ENCODE results near the gene XRCC3.
"Not testable (repeated sequence)": the region's sequence is repeated elsewhere in the genome, so short reads cannot be mapped to it uniquely, and the experiment has no call there.

The XRCC3 gene

DNA sequence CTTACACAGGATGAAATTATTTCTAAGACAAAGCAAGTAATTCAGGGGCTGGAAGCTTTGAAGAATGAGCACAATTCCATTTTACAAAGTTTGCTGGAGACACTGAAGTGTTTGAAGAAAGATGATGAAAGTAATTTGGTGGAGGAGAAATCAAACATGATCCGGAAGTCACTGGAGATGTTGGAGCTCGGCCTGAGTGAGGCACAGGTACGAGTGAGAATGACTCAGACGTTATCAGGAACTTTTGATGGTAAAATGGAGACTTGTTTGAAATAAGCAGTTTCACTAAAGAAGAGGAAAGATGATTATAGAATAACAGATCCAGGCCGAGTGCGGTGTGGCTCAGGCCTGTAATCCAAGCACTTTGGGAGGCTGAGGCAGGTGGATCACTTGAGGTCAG lies 60.6 kb downstream of the XRCC3 start:
- H3K9me3 ChIP-seq (ENCODE audit: severe bottlenecking), result no peaks in the 10 kb centered on the region
- TF ChIP-seq, protein P1, sequence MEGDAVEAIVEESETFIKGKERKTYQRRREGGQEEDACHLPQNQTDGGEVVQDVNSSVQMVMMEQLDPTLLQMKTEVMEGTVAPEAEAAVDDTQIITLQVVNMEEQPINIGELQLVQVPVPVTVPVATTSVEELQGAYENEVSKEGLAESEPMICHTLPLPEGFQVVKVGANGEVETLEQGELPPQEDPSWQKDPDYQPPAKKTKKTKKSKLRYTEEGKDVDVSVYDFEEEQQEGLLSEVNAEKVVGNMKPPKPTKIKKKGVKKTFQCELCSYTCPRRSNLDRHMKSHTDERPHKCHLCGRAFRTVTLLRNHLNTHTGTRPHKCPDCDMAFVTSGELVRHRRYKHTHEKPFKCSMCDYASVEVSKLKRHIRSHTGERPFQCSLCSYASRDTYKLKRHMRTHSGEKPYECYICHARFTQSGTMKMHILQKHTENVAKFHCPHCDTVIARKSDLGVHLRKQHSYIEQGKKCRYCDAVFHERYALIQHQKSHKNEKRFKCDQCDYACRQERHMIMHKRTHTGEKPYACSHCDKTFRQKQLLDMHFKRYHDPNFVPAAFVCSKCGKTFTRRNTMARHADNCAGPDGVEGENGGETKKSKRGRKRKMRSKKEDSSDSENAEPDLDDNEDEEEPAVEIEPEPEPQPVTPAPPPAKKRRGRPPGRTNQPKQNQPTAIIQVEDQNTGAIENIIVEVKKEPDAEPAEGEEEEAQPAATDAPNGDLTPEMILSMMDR (IDR thresholded peaks at IDR 0.05; ENCODE audit: low read depth, low read length), result no peak
- H3K36me3 ChIP-seq, result peaks cover 59% of the 10 kb centered on the region
- no peaks in the 10 kb centered on the region for H3K27me3 ChIP-seq (ENCODE audit: insufficient read depth, low read depth, severe bottlenecking)
- no peak overlapping the region for H3K4me3 ChIP-seq (ENCODE audit: low read depth, low read length)
- H3K27ac ChIP-seq, result no peak overlapping the region
- no peak for DNase-seq

DNA sequence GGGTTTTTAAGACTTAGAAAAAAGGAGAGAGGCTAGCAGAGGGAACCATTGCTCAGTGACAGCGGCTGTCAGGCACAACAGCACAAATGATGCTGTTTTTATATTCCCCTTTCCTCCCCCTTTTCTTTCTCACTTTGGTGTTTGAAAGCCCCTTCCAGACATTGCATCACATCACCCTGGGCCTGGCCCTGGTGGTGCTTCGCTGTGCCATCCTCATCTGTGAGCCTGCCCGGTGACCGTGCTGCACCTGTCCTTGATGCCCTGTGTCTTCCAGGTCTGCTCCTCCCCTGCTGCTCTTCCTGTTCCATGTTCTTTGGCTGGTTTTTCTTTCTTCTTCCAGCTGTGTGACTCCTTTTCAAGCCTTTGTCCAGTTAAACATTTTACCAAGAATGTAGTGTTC lies 61.4 kb downstream of the XRCC3 start:
- Histone ChIP-seq H3K27ac (no peak overlapping the region), H3K4me3 (ENCODE audit: low read depth, low read length) (no peak overlapping the region), H3K9me3 (ENCODE audit: severe bottlenecking) (no peaks in the 10 kb centered on the region), H3K36me3 (peaks cover 51% of the 10 kb centered on the region), H3K27me3 (ENCODE audit: insufficient read depth, low read depth, severe bottlenecking) (no peaks in the 10 kb centered on the region)
- DNase-seq, result no peak
- TF ChIP-seq, protein P1 (IDR thresholded peaks at IDR 0.05; ENCODE audit: low read depth, low read length), result no peak

DNA sequence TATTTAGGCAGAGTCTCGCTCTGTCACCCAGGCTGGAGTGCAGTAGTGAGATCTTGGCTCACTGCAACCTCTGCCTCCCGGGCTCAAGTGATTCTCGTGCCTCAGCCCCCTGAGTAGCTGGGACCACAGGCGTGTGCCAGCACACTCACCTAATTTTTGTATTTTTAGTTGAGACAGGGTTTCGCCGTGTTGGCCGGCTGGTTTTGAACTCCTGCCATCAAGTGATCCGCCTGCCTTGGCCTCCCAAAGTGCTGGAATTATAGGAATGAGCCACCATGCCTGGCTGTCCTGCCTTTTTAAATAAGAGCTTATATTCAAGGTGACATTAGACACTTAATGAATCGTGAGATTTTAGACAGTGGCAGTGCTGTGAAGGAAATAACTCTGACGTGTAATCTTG lies 61.9 kb downstream of the XRCC3 start:
- not testable (repeated sequence) for H3K27me3 ChIP-seq (ENCODE audit: insufficient read depth, low read depth, severe bottlenecking); DNase-seq; H3K27ac ChIP-seq; H3K9me3 ChIP-seq (ENCODE audit: severe bottlenecking); H3K4me3 ChIP-seq (ENCODE audit: low read depth, low read length)
- H3K36me3 ChIP-seq, result peaks cover 48% of the 10 kb centered on the region

DNA sequence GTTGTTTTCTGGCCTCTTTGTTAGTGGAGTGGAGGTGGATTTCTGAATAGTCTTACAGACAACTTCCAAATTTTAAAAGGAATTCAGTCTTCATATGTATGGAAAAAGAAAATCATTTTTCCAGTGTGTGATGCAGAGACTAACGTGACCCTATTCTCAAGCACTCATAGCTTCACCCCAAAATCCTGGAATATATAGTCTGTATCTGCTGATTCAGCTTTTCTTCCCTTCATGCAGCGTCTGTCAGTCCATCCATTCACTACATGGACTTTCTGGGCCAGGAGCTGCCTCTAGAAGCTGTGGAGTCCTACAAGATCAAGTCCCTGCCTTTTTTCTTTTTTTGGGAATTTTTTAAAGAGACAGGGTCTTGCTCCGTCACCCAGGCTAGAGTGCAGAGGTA lies 62.4 kb downstream of the XRCC3 start:
- Histone ChIP-seq H3K36me3 (peaks cover 48% of the 10 kb centered on the region), H3K27ac (no peak overlapping the region), H3K9me3 (ENCODE audit: severe bottlenecking) (no peaks in the 10 kb centered on the region), H3K4me3 (ENCODE audit: low read depth, low read length) (no peak overlapping the region), H3K27me3 (ENCODE audit: insufficient read depth, low read depth, severe bottlenecking) (no peaks in the 10 kb centered on the region)
- no peak for DNase-seq
- TF ChIP-seq, protein P1 (IDR thresholded peaks at IDR 0.05; ENCODE audit: low read depth, low read length), result no peak

DNA sequence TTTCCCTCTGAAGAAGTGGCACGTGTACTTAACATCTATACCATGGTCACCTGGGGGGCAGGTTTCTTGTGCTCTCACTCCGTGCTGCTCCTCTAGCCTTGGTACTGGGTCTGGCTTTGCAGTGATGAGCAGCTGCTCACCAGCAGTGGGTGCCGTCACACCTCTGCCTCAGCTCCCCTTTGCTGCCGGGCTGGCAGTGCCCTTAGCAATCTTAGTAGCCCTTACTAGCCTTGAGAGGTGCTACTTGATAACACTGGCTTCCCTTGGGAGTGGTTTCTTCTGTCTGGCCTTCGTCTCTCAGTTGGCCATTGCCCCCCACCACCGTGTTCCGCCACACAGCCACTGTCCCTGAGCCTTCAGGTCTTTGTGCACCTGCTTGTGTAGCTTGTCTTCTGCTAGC lies 63.7 kb downstream of the XRCC3 start:
- H3K27me3 ChIP-seq (ENCODE audit: insufficient read depth, low read depth, severe bottlenecking), result no peaks in the 10 kb centered on the region
- TF ChIP-seq, protein P1 (IDR thresholded peaks at IDR 0.05; ENCODE audit: low read depth, low read length), result no peak
- H3K9me3 ChIP-seq (ENCODE audit: severe bottlenecking), result no peaks in the 10 kb centered on the region
- no peak for DNase-seq
- no peak overlapping the region for H3K4me3 ChIP-seq (ENCODE audit: low read depth, low read length)
- H3K27ac ChIP-seq, result no peak overlapping the region
- peaks cover 36% of the 10 kb centered on the region for H3K36me3 ChIP-seq

DNA sequence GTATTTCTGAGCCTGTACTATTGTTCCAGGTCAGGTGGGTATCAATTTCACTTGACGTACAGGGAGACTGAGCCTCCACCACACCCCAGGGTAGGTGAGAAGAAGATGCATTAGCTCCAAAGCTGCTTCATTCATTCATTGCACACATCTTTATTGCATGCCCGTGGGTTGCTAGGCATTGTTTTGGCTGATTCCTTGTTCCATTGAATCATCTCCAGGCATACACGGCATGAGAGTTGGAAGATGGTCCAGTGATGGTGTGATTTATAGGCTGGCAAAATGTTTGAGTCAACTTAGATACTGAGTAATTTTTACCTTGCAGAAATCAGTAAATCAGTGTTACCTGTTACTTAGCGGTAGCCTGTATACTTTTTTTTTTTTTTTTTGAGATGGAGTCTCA lies 65.0 kb downstream of the XRCC3 start:
- no peak overlapping the region for H3K4me3 ChIP-seq (ENCODE audit: low read depth, low read length)
- DNase-seq, result no peak
- H3K9me3 ChIP-seq (ENCODE audit: severe bottlenecking), result no peaks in the 10 kb centered on the region
- peaks cover 22% of the 10 kb centered on the region for H3K36me3 ChIP-seq
- TF ChIP-seq, protein P1 (IDR thresholded peaks at IDR 0.05; ENCODE audit: low read depth, low read length), result no peak
- no peaks in the 10 kb centered on the region for H3K27me3 ChIP-seq (ENCODE audit: insufficient read depth, low read depth, severe bottlenecking)
- H3K27ac ChIP-seq, result no peak overlapping the region
